K562 (cell line): ENCODE data around the gene OR10D3. TPM values are rescaled to one million over a fixed set of nuclear protein-coding genes. Genes with fewer than 3 reads are reported as not detected.

ENCODE experiments used
- BRCA1 ChIP-seq, 2 experiments: fragments of 450-650 bp in 1 of 2; sonication (generic) in 1 of 2; formaldehyde crosslinking in 1 of 2; IDR thresholded peaks; 2 replicates each; pipeline versions ENCODE4 v1.5.0 to v1.6.1; 2017 to 2020; ENCODE audit warnings: mild to moderate bottlenecking in 1 of 2, missing genetic modification reagents in 1 of 2
- CHD2 ChIP-seq: IDR thresholded peaks from 2 replicates; pipeline ENCODE4 v1.6.1; 2011; ENCODE audit warnings: low read depth, low read length
- CHD4 ChIP-seq: fragments of 200-600 bp; sonication (generic); IDR thresholded peaks from 3 replicates; pipeline ENCODE4 v1.6.1; 2012; ENCODE audit warnings: low read depth, mild to moderate bottlenecking, mixed read lengths, low read length, inconsistent platforms; ENCODE audit not compliant: insufficient read depth, insufficient replicate concordance, poor library complexity, severe bottlenecking
- ELF2 ChIP-seq: fragments of 250-450 bp; sonication (Bioruptor Pico); IDR thresholded peaks from 2 replicates; pipeline ENCODE4 v1.5.0; 2021; ENCODE audit warnings: mild to moderate bottlenecking
- ELK3 ChIP-seq: fragments of 450-650 bp; formaldehyde crosslinking; IDR thresholded peaks from 2 replicates; pipeline ENCODE4 v1.4.0; 2020; ENCODE audit warnings: mild to moderate bottlenecking
- ETV1 ChIP-seq: fragments of 450-650 bp; conservative IDR thresholded peaks from 2 replicates; pipeline ENCODE4 v1.6.1; 2016; ENCODE audit warnings: missing genetic modification characterization, control low read depth, low read depth, missing compliant biosample characterization
- FOXK1 ChIP-seq: sonication (generic); formaldehyde crosslinking; IDR thresholded peaks from 2 replicates; pipeline ENCODE4 v1.8.0; 2022; ENCODE audit warnings: missing genetic modification reagents, mild to moderate bottlenecking, borderline replicate concordance
- GATAD2B ChIP-seq: fragments of 450-650 bp; IDR thresholded peaks from 2 replicates; pipeline ENCODE4 v1.6.1; 2017; ENCODE audit warnings: mild to moderate bottlenecking, borderline replicate concordance
- HDGF ChIP-seq: fragments of 450-650 bp; IDR thresholded peaks from 2 replicates; pipeline ENCODE4 v1.6.1; 2016
- HNRNPUL1 ChIP-seq: fragments of 200-400 bp; formaldehyde crosslinking; IDR thresholded peaks from 2 replicates; pipeline ENCODE4 v1.6.1; 2017; ENCODE audit warnings: low read length
- KHSRP ChIP-seq: fragments of 450-650 bp; IDR thresholded peaks from 2 replicates; pipeline ENCODE4 v1.6.1; 2017
- MAFK ChIP-seq: IDR thresholded peaks from 2 replicates; pipeline ENCODE4 v1.6.1; 2011; ENCODE audit warnings: low read length, improper control_type of control experiment
- MEIS2 ChIP-seq: fragments of 450-650 bp; IDR thresholded peaks from 2 replicates; pipeline ENCODE4 v1.6.1; 2014; ENCODE audit warnings: mild to moderate bottlenecking; ENCODE audit not compliant: partially characterized antibody
- MNT ChIP-seq, 2 experiments: fragments of 450-650 bp; conservative IDR thresholded peaks; 2 replicates each; pipeline ENCODE4 v1.6.1; 2017; ENCODE audit warnings: mild to moderate bottlenecking in 2 of 2, moderate library complexity in 2 of 2
- NFXL1 ChIP-seq: fragments of 450-650 bp; formaldehyde crosslinking; IDR thresholded peaks from 2 replicates; pipeline ENCODE4 v1.4.0; 2021; ENCODE audit warnings: mild to moderate bottlenecking
- POLR3A ChIP-seq: IDR thresholded peaks from 2 replicates; pipeline ENCODE4 v1.6.1; 2011; ENCODE audit warnings: borderline replicate concordance, mild to moderate bottlenecking, moderate library complexity; ENCODE audit not compliant: insufficient read length, insufficient read depth; ENCODE audit errors: extremely low read depth
- PREB ChIP-seq: sonication (generic); formaldehyde crosslinking; IDR thresholded peaks from 2 replicates; pipeline ENCODE4 v1.8.1; 2023; ENCODE audit warnings: mild to moderate bottlenecking, missing genetic modification reagents
- PTBP1 ChIP-seq: fragments of 200-400 bp; formaldehyde crosslinking; IDR thresholded peaks from 2 replicates; pipeline ENCODE4 v1.6.1; 2017; ENCODE audit warnings: low read depth, low read length
- TFE3 ChIP-seq: fragments of 450-650 bp; formaldehyde crosslinking; IDR thresholded peaks from 2 replicates; pipeline ENCODE4 v1.4.0; 2020; ENCODE audit warnings: mild to moderate bottlenecking, mixed read lengths
- THRA ChIP-seq: fragments of 450-650 bp; IDR thresholded peaks from 2 replicates; pipeline ENCODE4 v1.6.1; 2017; ENCODE audit warnings: mild to moderate bottlenecking, moderate library complexity
- ZBTB1 ChIP-seq: sonication (generic); formaldehyde crosslinking; IDR thresholded peaks from 2 replicates; pipeline ENCODE4 v1.8.1; 2023; ENCODE audit warnings: missing genetic modification reagents, low read depth, mild to moderate bottlenecking, borderline replicate concordance
- ZKSCAN3 ChIP-seq: fragments of 250-450 bp; sonication (Bioruptor Pico); IDR thresholded peaks from 2 replicates; pipeline ENCODE4 v1.4.0; 2020
- polyA plus RNA-seq, 8 experiments: library from polyadenylated mRNA; depleted of rRNA in 4 of 8; stranded (reverse) in 5 of 8; unstranded in 3 of 8; fragments of >200 nt; fragmentation: Nextera tagmentation in 2 of 8; fragmentation: Illumina TruSeq in 1 of 8; extraction: Ambion mirVana in 2 of 8; extraction: Trizol in 1 of 8; gene quantifications; 2 replicates each; pipeline versions ENCODE4 v1.2.1 to v1.2.3, GENCODE V29; 2011 to 2014; ENCODE audit warnings: inconsistent platforms in 1 of 8, missing spikeins in 1 of 8
- total RNA-seq, 7 experiments: library from RNA; depleted of rRNA in 6 of 7; stranded (reverse); fragments of >200 nt in 6 of 7; fragmentation: Illumina TruSeq in 2 of 7; extraction: Trizol in 2 of 7; gene quantifications; 2 replicates each; pipeline versions ENCODE4 v1.2.1 to v1.2.3, GENCODE V29; 2011 to 2021; ENCODE audit warnings: low replicate concordance in 1 of 7

Gene OR10D3
- total and polyA plus RNA-seq, 9 of the 15 experiments (the other 6 are each of a cell fraction or from before 2014, with no cell fraction given), result 0.07 to 2.9 (median 0.80) TPM; not detected in 1

GRCh38 chr11:124170801-124171586 is 12.2 kb upstream of the OR10D3 start (continued):
- TF ChIP-seq TFE3 (CRISPR knock-in tag) (no peak), HNRNPUL1 (no peak), KHSRP (no peak), HDGF (no peak), ETV1 (tag) (peak; percentile 15; the same call in 1 of the 2 replicates), MAFK (no peak), CHD2 (no peak), PREB (CRISPR knock-in tag) (no peak), GATAD2B (no peak; the same call in 1 of the 2 replicates), FOXK1 (no peak), ZBTB1 (no peak), CHD4 (no peak), NFXL1 (CRISPR knock-in tag) (no peak), ZKSCAN3 (CRISPR knock-in tag) (no peak), ELK3 (CRISPR knock-in tag) (no peak), ELF2 (CRISPR knock-in tag) (0 out of 2 replicates have a peak, but pooled peaks have one; percentile 57), MNT (conservative IDR thresholded peaks at IDR 0.05) (peak; percentile 66 to 89), MEIS2 (peak; percentile 48), PTBP1 (no peak), POLR3A (no peak), THRA (no peak), BRCA1 (IDR thresholded peaks at IDR 0.05) (no peak), BRCA1 (CRISPR knock-in tag; IDR thresholded peaks at IDR 0.05) (no peak)
